Endothelial cell of umbilical vein (primary cell): ENCODE results near the gene OR4F6. TPM values are rescaled to one million over a fixed set of nuclear protein-coding genes. Genes with fewer than 3 reads are reported as not detected.

Experiments
- BruUV-seq: library from RNA; stranded (reverse); fragments of 400-500 nt; replicated peaks from 2 replicates; lab custom pipeline; 2021; lab: Mats Ljungman, UMichigan
- CTCF ChIA-PET: fragments of 300-600, 350-600 bp; sonication (Branson Sonifier 250); formaldehyde crosslinking; loops from one replicate; lab custom pipeline; 2021; ENCODE audit warnings: antibody characterized with exemption, inconsistent platforms; lab: Charles Lee
- POLR2A ChIA-PET: fragments of 300-600, 350-600 bp; sonication (Branson Sonifier 250); formaldehyde crosslinking; loops from one replicate; lab custom pipeline; 2021; ENCODE audit warnings: antibody characterized with exemption, inconsistent platforms; lab: Charles Lee
- DNase-seq: peaks from one replicate; pipeline ENCODE4 v3.0.0-alpha.2; 2011; ENCODE audit warnings: low read depth, low spot score
- FAIRE-seq: peaks from 2 replicates; lab custom pipeline; 2011; peaks lifted over from hg19 to GRCh38; lab: Jason Lieb, UNC
- H2AFZ ChIP-seq: 2 replicates; pipeline ENCODE4 v1.6.0; 2012; ENCODE audit warnings: low read depth, low read length, control low read depth, inconsistent platforms
- H3K27ac ChIP-seq: 2 replicates; pipeline ENCODE4 v1.5.1; 2011; ENCODE audit warnings: low read depth, mild to moderate bottlenecking, control low read depth, low read length, moderate library complexity; ENCODE audit not compliant: insufficient read depth
- H3K27me3 ChIP-seq, 2 experiments: 2 replicates each; pipeline versions ENCODE4 v1.6.0 to v1.6.1; 2011; ENCODE audit warnings: low read length in 2 of 2, mixed read lengths in 1 of 2; ENCODE audit not compliant: control insufficient read depth in 2 of 2, insufficient read depth in 2 of 2
- H3K36me3 ChIP-seq, 2 experiments: 2 replicates in 1 of 2; 3 replicates in 1 of 2; pipeline ENCODE4 v1.5.1; 2011; ENCODE audit warnings: low read length in 2 of 2, mild to moderate bottlenecking in 1 of 2, moderate library complexity in 1 of 2; ENCODE audit not compliant: control insufficient read depth in 2 of 2, insufficient read depth in 2 of 2; ENCODE audit errors: extremely low read depth in 1 of 2
- H3K4me1 ChIP-seq: 3 replicates; pipeline ENCODE4 v1.5.1; 2011; ENCODE audit warnings: mild to moderate bottlenecking, low read length; ENCODE audit not compliant: control insufficient read depth, insufficient read depth; ENCODE audit errors: extremely low read depth
- H3K4me2 ChIP-seq: 2 replicates; pipeline ENCODE4 v1.6.1; 2011; ENCODE audit warnings: low read length, control low read depth, mixed read lengths; ENCODE audit not compliant: insufficient read depth
- H3K4me3 ChIP-seq, 3 experiments: fragments of 200-600 bp in 1 of 3; sonication (generic), shearing (Covaris generic) in 1 of 3; replicated peaks in 1 of 3; 2 replicates each; pipeline ENCODE4 v1.5.1; 2011 to 2016; ENCODE audit warnings: control low read depth in 3 of 3, low read length in 3 of 3, mild to moderate bottlenecking in 2 of 3, inconsistent platforms in 1 of 3, low read depth in 1 of 3, moderate library complexity in 1 of 3; ENCODE audit not compliant: insufficient read depth in 1 of 3
- H3K79me2 ChIP-seq: 2 replicates; pipeline ENCODE4 v1.6.0; 2012; ENCODE audit warnings: low read length, inconsistent platforms; ENCODE audit not compliant: control insufficient read depth, insufficient read depth
- H3K9ac ChIP-seq: replicated peaks from 2 replicates; pipeline ENCODE3; 2011; ENCODE audit warnings: low read length, control low read depth; ENCODE audit not compliant: insufficient read depth; ENCODE audit errors: extremely low read depth
- H3K9me1 ChIP-seq: replicated peaks from 3 replicates; pipeline ENCODE4 v1.6.0; 2011; ENCODE audit warnings: mild to moderate bottlenecking, low read length; ENCODE audit not compliant: control insufficient read depth, insufficient read depth; ENCODE audit errors: extremely low read depth
- H3K9me3 ChIP-seq: replicated peaks from 2 replicates; pipeline ENCODE4 v1.5.1; 2012; ENCODE audit warnings: low read length, inconsistent platforms; ENCODE audit not compliant: control insufficient read depth, insufficient read depth
- H4K20me1 ChIP-seq: replicated peaks from 2 replicates; pipeline ENCODE3; 2011; ENCODE audit warnings: mild to moderate bottlenecking, low read length; ENCODE audit not compliant: control insufficient read depth, insufficient read depth; ENCODE audit errors: extremely low read depth
- CTCF ChIP-seq, 2 donors: IDR thresholded peaks; 1 replicate in 1 of 2; 2 replicates in 1 of 2; pipeline ENCODE4 v1.5.1; 2011; ENCODE audit warnings: low read length in 2 of 2, mild to moderate bottlenecking in 2 of 2, moderate library complexity in 2 of 2, control low read depth in 1 of 2, inconsistent platforms in 1 of 2, low read depth in 1 of 2; ENCODE audit not compliant: insufficient read depth in 1 of 2; ENCODE audit errors: extremely low read depth in 1 of 2
- EZH2 ChIP-seq: IDR thresholded peaks from 2 replicates; pipeline ENCODE4 v1.6.1; 2012; ENCODE audit warnings: borderline replicate concordance, low read depth, mild to moderate bottlenecking, moderate library complexity, low read length, inconsistent platforms; ENCODE audit not compliant: severe bottlenecking
- FOS ChIP-seq: IDR thresholded peaks from 2 replicates; pipeline ENCODE4 v1.6.1; 2011; ENCODE audit warnings: mild to moderate bottlenecking, low read length, moderate library complexity, borderline replicate concordance; ENCODE audit not compliant: insufficient read depth
- GATA2 ChIP-seq: IDR thresholded peaks from 2 replicates; pipeline ENCODE4 v1.7.0; 2011; ENCODE audit warnings: low read depth, mild to moderate bottlenecking, moderate library complexity, mixed read lengths, low read length; ENCODE audit not compliant: insufficient read length, insufficient read depth
- JUN ChIP-seq: IDR thresholded peaks from 2 replicates; pipeline ENCODE4 v1.6.1; 2011; ENCODE audit warnings: borderline replicate concordance, low read depth; ENCODE audit not compliant: insufficient read length, insufficient read depth
- MYC ChIP-seq: IDR thresholded peaks from one replicate; pipeline ENCODE4 v1.6.1; 2011; ENCODE audit warnings: mild to moderate bottlenecking, low read depth, low read length
- POLR2A ChIP-seq: IDR thresholded peaks from 2 replicates; pipeline ENCODE4 v1.6.1; 2012; ENCODE audit warnings: low read depth, mild to moderate bottlenecking, control low read depth, low read length
- POLR2AphosphoS5 ChIP-seq: IDR thresholded peaks from 2 replicates; pipeline ENCODE4 v1.6.1; 2012; ENCODE audit warnings: low read depth, mild to moderate bottlenecking, control low read depth, low read length, moderate library complexity; ENCODE audit not compliant: insufficient read depth
- dilution Hi-C: fragments of 300-500 bp; cut with MboI; formaldehyde crosslinking; loops from one replicate; pipeline ENCODE4 v1.15.0; 2019; ENCODE audit warnings: low sequenced_read_pairs; ENCODE audit not compliant: extremely low pct_ligation_motif_present
- intact Hi-C: fragments of 100-400 bp; cut with micrococcal nuclease; formaldehyde crosslinking; loops from one replicate; pipeline ENCODE4 v1.10.0; 2022
- polyA plus RNA-seq, 4 experiments: library from polyadenylated mRNA; depleted of rRNA in 3 of 4; stranded (reverse) in 3 of 4; unstranded in 1 of 4; fragments of >200 nt; gene quantifications; 2 replicates each; pipeline versions ENCODE4 v1.2.1 to v1.2.3, GENCODE V29; 2011 to 2012; ENCODE audit warnings: missing spikeins in 1 of 4
- total RNA-seq: library from RNA; stranded (reverse); gene quantifications from 2 replicates; pipeline ENCODE4 v1.2.3, GENCODE V29; 2021
- TF ChIP-seq, protein P1 (sequence below): IDR thresholded peaks from 2 replicates; pipeline ENCODE4 v1.6.1; 2011; ENCODE audit not compliant: insufficient read depth, insufficient read length

OR4F6 gene
- total and polyA plus RNA-seq, 2 donors (not counting 3 experiments of a cell fraction or from before 2014, with no cell fraction given): not detected

DNA sequence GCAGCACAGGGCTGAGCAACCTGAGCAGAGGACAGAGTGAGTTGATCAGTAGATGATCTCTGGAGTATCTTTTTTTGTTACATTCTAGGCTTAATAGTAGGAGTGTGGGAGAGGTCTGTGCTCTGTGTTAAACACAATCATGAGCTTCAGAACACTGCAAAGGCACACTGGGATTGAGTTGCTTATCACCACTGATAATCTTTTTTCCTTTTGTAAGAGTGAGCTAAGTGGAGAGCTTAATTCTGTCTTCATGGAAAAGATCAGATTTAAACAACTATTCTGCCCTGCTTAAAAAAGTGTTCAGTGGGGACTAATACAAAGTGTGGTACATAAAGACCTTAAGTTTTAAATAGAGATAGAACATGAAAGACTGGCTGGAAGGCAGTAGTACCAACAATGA lies 1.1 kb downstream of the OR4F6 start:
- Histone ChIP-seq H3K9me1 (no peaks in the 10 kb centered on the region), H3K9me3 (no peaks in the 10 kb centered on the region), H4K20me1 (no peaks in the 10 kb centered on the region), H3K27me3 (no peaks in the 10 kb centered on the region), H3K4me2 (no peak overlapping the region), H3K27ac (no peak overlapping the region), H3K79me2 (no peaks in the 10 kb centered on the region), H3K9ac (no peak overlapping the region), H3K36me3 (no peaks in the 10 kb centered on the region), H3K4me1 (no peaks in the 10 kb centered on the region), H2AFZ (no peak overlapping the region), H3K4me3 (no peak overlapping the region)
- POLR2A ChIA-PET: no interaction called here
- no TSS peak for BruUV-seq
- TF ChIP-seq POLR2AphosphoS5 (no peak), GATA2 (no peak), MYC (no peak), POLR2A (no peak), EZH2 (no peak), CTCF (IDR thresholded peaks at IDR 0.05; ENCODE audit: extremely low read depth in 1 of 2, insufficient read depth in 1 of 2, low read depth in 1 of 2, low read length in 2 of 2) (no peak), FOS (no peak), JUN (no peak)
- TF ChIP-seq, protein P1, sequence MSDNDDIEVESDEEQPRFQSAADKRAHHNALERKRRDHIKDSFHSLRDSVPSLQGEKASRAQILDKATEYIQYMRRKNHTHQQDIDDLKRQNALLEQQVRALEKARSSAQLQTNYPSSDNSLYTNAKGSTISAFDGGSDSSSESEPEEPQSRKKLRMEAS: no peak
- CTCF ChIA-PET: no interaction called here
- FAIRE-seq (no peak), DNase-seq (no peak)
- dilution Hi-C loops (no loop called here), intact Hi-C loops (no loop called here)
